Measurements from ENCODE around the gene PFAS.
"Not testable (repeated sequence)": the region's sequence is repeated elsewhere in the genome, so short reads cannot be mapped to it uniquely, and the experiment has no call there.

PFAS gene

DNA sequence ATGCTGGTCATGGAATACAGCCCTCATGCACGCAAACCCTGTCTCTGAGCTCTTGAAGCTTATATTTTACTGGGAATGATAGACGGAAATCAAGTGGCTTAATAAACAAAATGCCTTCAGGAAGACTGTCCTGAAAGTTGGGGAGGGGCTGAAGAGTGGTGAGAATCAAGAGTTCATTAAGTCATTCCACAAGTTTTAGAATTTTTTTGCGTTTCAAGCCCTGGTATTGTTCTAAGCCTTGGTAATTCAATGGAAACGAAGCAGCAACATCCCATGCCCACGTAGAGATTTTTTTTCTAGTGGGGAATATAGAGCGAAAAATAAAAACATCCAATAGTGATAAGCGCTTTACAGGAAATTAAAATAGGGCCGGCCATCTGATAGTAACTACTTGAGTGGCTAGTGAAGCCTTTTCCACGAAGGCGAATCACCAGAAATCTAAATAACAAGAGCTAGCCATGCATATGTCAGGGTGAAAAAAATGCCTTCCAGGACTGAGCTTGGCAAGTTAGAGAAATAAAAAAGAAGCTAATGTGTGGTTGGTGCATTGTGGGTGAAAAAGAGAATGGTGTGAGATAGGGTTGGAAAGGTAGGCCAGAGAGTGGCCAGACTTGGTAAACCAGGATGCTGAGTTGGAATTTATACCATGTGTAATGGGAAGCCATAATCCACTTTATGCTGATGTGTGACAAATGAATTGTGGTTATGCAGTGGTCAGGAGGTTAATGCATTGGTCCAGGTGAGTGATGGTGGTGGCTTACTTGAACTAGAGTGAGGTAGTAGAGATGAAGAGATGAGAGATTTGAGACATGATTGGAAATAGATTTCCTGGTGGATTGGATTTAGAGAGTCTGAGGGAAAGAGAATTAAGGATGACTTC lies 772 bp downstream of the PFAS start:
- H4K20me1 ChIP-seq (ENCODE audit: insufficient read depth): no peaks in the 10 kb centered on the region
- TF ChIP-seq, protein P1, sequence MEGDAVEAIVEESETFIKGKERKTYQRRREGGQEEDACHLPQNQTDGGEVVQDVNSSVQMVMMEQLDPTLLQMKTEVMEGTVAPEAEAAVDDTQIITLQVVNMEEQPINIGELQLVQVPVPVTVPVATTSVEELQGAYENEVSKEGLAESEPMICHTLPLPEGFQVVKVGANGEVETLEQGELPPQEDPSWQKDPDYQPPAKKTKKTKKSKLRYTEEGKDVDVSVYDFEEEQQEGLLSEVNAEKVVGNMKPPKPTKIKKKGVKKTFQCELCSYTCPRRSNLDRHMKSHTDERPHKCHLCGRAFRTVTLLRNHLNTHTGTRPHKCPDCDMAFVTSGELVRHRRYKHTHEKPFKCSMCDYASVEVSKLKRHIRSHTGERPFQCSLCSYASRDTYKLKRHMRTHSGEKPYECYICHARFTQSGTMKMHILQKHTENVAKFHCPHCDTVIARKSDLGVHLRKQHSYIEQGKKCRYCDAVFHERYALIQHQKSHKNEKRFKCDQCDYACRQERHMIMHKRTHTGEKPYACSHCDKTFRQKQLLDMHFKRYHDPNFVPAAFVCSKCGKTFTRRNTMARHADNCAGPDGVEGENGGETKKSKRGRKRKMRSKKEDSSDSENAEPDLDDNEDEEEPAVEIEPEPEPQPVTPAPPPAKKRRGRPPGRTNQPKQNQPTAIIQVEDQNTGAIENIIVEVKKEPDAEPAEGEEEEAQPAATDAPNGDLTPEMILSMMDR (conservative IDR thresholded peaks at IDR 0.05; ENCODE audit: low read depth, low read length): no peak
- H2AFZ ChIP-seq (ENCODE audit: low read depth): no peak overlapping the region
- H3K27ac ChIP-seq: peak overlapping the region; percentile 96
- peak overlapping the region; percentile 94 for H3K9ac ChIP-seq
- no peaks in the 10 kb centered on the region for H3K36me3 ChIP-seq (ENCODE audit: insufficient read depth)
- no peaks in the 10 kb centered on the region for H3K4me1 ChIP-seq (ENCODE audit: low read depth, poor library complexity, severe bottlenecking)
- no peak overlapping the region for H3K4me3 ChIP-seq (IDR thresholded peaks at IDR 0.05; ENCODE audit: insufficient read depth, low read depth, low read length)
- peaks cover 4% of the 10 kb centered on the region; the same call in 1 of the 2 replicates for H3K79me2 ChIP-seq (ENCODE audit: insufficient read depth, low read depth)
- peak overlapping the region; percentile 48 for H3K4me2 ChIP-seq
- H3K27me3 ChIP-seq (ENCODE audit: insufficient read depth, low read depth): no peaks in the 10 kb centered on the region

DNA sequence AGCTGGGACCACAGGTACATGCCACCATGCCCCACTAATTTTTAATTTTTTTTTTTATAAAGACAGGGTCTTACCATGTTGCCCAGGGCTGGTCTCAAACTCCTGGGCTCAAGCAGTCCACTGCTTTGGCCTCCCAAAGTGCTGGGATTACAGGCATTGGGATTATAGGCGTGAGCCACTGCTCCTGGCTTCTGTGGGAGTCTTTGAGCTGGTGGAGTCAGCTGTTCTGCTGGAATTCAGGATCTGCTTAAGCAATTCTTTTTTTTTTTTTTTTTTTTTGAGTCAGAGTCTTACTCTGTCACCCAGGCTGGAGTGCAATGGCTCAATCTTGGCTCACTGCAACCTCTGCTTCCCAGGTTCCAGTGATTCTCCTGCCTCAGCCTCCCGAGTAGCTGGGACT lies 2.3 kb downstream of the PFAS start:
- H3K27me3 ChIP-seq (ENCODE audit: insufficient read depth, low read depth); H3K4me3 ChIP-seq (IDR thresholded peaks at IDR 0.05; ENCODE audit: insufficient read depth, low read depth, low read length); H3K79me2 ChIP-seq (ENCODE audit: insufficient read depth, low read depth); H3K9ac ChIP-seq; H3K4me1 ChIP-seq (ENCODE audit: low read depth, poor library complexity, severe bottlenecking); H4K20me1 ChIP-seq (ENCODE audit: insufficient read depth); H3K27ac ChIP-seq; H2AFZ ChIP-seq (ENCODE audit: low read depth); H3K36me3 ChIP-seq (ENCODE audit: insufficient read depth); H3K4me2 ChIP-seq: not testable (repeated sequence)

DNA sequence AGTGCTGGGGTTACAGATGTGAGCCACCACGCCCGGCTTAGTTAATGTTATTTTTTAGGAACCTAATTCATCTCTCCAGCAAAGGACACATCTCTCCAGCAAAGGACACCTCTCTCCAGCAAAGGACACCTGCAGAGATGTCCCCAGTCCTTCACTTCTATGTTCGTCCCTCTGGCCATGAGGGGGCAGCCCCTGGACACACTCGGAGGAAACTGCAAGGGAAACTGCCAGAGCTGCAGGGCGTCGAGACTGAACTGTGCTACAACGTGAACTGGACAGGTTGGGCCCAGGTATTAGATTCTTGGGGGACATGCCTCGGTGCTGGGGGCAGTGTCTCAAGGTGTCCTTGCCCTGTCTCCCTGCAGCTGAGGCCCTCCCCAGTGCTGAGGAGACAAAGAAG lies 4.7 kb downstream of the PFAS start:
- Histone ChIP-seq H3K27ac (no peak overlapping the region), H3K9ac (no peak overlapping the region), H3K27me3 (ENCODE audit: insufficient read depth, low read depth) (no peaks in the 10 kb centered on the region), H3K79me2 (ENCODE audit: insufficient read depth, low read depth) (peaks cover 4% of the 10 kb centered on the region; the same call in 1 of the 2 replicates), H3K4me1 (ENCODE audit: low read depth, poor library complexity, severe bottlenecking) (no peaks in the 10 kb centered on the region), H3K4me2 (no peak overlapping the region), H4K20me1 (ENCODE audit: insufficient read depth) (no peaks in the 10 kb centered on the region), H3K36me3 (ENCODE audit: insufficient read depth) (no peaks in the 10 kb centered on the region), H2AFZ (ENCODE audit: low read depth) (no peak overlapping the region), H3K4me3 (IDR thresholded peaks at IDR 0.05; ENCODE audit: insufficient read depth, low read depth, low read length) (no peak overlapping the region)
- TF ChIP-seq, protein P1 (conservative IDR thresholded peaks at IDR 0.05; ENCODE audit: low read depth, low read length): no peak

DNA sequence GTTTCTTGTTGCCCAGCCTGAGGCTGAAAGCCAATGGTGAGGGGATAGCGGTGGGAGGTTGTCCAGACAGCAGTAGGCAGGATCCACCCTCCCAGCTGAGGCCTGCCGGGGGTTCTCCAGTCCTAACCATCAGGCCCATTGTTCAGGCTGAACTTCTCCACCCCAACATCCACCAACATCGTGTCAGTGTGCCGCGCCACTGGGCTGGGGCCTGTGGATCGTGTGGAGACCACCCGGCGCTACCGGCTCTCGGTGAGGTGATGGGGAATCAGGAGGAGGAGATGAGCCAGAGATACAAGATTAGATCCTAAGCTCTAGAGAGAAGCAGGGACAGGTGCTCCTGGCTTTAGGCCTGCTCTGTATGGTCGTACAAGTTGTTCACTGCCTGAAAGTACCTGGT lies 5.8 kb downstream of the PFAS start:
- Histone ChIP-seq H2AFZ (ENCODE audit: low read depth) (no peak overlapping the region), H3K4me2 (no peak overlapping the region), H3K36me3 (ENCODE audit: insufficient read depth) (no peaks in the 10 kb centered on the region), H3K27ac (no peak overlapping the region), H4K20me1 (ENCODE audit: insufficient read depth) (no peaks in the 10 kb centered on the region), H3K79me2 (ENCODE audit: insufficient read depth, low read depth) (peaks cover under 1% of the 10 kb centered on the region; the same call in 1 of the 2 replicates), H3K4me1 (ENCODE audit: low read depth, poor library complexity, severe bottlenecking) (no peaks in the 10 kb centered on the region), H3K27me3 (ENCODE audit: insufficient read depth, low read depth) (no peaks in the 10 kb centered on the region), H3K4me3 (IDR thresholded peaks at IDR 0.05; ENCODE audit: insufficient read depth, low read depth, low read length) (no peak overlapping the region), H3K9ac (no peak overlapping the region)
- TF ChIP-seq, protein P1 (conservative IDR thresholded peaks at IDR 0.05; ENCODE audit: low read depth, low read length): no peak

DNA sequence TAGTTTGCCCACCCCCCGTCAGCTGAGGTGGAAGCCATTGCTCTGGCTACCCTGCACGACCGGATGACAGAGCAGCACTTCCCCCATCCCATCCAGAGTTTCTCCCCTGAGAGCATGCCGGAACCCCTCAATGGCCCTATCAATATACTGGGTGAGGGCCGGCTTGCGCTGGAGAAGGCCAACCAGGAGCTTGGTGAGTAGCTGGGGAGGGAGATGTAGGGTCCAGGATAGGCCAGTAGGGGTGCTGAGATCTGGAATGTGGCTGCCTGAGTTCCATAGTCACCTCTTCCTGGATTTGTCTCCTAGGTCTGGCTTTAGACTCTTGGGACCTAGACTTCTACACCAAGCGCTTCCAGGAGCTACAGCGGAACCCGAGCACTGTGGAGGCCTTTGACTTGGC lies 6.4 kb downstream of the PFAS start:
- no peak overlapping the region for H3K4me2 ChIP-seq
- no peaks in the 10 kb centered on the region for H3K36me3 ChIP-seq (ENCODE audit: insufficient read depth)
- H3K27ac ChIP-seq: no peak overlapping the region
- H3K4me1 ChIP-seq (ENCODE audit: low read depth, poor library complexity, severe bottlenecking): no peaks in the 10 kb centered on the region
- no peaks in the 10 kb centered on the region; the same call in 1 of the 2 replicates for H3K79me2 ChIP-seq (ENCODE audit: insufficient read depth, low read depth)
- H2AFZ ChIP-seq (ENCODE audit: low read depth): no peak overlapping the region
- H3K27me3 ChIP-seq (ENCODE audit: insufficient read depth, low read depth): no peaks in the 10 kb centered on the region
- no peak overlapping the region for H3K4me3 ChIP-seq (IDR thresholded peaks at IDR 0.05; ENCODE audit: insufficient read depth, low read depth, low read length)
- TF ChIP-seq, protein P1 (conservative IDR thresholded peaks at IDR 0.05; ENCODE audit: low read depth, low read length): no peak
- no peak overlapping the region for H3K9ac ChIP-seq
- H4K20me1 ChIP-seq (ENCODE audit: insufficient read depth): no peaks in the 10 kb centered on the region

All from KMS-11 (cell line).